ENCODE data around the gene TAF1B. TPM values are rescaled to one million over a fixed set of nuclear protein-coding genes. Genes with fewer than 3 reads are reported as not detected.

TAF1B gene
- total RNA-seq, 4 donors from 2014 or later = 10.8 to 21.4 (median 17.9) TPM

DNA sequence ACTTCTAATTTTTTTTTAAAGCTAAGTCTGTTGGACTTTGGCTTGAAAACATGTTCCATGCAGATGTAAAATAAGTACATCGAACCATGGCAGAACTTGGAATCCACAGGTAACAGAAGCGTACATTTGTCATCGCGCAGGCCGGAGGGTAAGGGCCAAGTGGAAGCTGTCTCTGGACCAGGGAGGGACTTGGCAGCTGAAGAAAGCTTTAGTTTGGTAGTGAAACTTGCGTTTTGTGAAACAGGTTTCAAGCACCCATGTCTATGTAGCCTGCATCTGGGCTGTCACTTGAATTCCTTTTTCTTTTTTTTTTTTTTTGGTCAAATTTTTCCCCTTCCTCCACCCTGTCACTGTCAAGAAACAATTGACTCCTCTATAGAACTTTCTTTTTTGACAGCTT is 128.6 kb downstream of the TAF1B start:
- H3K4me1 ChIP-seq = peaks cover 0 to 28% (median 0%) of the 10 kb centered on the region in 4 donors
- H3K27ac ChIP-seq = no peak overlapping the region
- no peaks in the 10 kb centered on the region for H3K27me3 ChIP-seq
- TF ChIP-seq, protein P1, sequence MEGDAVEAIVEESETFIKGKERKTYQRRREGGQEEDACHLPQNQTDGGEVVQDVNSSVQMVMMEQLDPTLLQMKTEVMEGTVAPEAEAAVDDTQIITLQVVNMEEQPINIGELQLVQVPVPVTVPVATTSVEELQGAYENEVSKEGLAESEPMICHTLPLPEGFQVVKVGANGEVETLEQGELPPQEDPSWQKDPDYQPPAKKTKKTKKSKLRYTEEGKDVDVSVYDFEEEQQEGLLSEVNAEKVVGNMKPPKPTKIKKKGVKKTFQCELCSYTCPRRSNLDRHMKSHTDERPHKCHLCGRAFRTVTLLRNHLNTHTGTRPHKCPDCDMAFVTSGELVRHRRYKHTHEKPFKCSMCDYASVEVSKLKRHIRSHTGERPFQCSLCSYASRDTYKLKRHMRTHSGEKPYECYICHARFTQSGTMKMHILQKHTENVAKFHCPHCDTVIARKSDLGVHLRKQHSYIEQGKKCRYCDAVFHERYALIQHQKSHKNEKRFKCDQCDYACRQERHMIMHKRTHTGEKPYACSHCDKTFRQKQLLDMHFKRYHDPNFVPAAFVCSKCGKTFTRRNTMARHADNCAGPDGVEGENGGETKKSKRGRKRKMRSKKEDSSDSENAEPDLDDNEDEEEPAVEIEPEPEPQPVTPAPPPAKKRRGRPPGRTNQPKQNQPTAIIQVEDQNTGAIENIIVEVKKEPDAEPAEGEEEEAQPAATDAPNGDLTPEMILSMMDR (IDR thresholded peaks at IDR 0.05) = no peak
- TF ChIP-seq EP300 (IDR thresholded peaks at IDR 0.05) (no peak), POLR2A (IDR thresholded peaks at IDR 0.05) (no peak)
- H3K9me3 ChIP-seq = no peaks in the 10 kb centered on the region
- no peaks in the 10 kb centered on the region for H3K36me3 ChIP-seq
- DNase-seq (ENCODE audit: low spot score in 2 of 2) = no peak
- no peak overlapping the region for H3K4me3 ChIP-seq
- WGBS, 2 donors = 96% methylated on average over 6 of the region's 6 CpGs

DNA sequence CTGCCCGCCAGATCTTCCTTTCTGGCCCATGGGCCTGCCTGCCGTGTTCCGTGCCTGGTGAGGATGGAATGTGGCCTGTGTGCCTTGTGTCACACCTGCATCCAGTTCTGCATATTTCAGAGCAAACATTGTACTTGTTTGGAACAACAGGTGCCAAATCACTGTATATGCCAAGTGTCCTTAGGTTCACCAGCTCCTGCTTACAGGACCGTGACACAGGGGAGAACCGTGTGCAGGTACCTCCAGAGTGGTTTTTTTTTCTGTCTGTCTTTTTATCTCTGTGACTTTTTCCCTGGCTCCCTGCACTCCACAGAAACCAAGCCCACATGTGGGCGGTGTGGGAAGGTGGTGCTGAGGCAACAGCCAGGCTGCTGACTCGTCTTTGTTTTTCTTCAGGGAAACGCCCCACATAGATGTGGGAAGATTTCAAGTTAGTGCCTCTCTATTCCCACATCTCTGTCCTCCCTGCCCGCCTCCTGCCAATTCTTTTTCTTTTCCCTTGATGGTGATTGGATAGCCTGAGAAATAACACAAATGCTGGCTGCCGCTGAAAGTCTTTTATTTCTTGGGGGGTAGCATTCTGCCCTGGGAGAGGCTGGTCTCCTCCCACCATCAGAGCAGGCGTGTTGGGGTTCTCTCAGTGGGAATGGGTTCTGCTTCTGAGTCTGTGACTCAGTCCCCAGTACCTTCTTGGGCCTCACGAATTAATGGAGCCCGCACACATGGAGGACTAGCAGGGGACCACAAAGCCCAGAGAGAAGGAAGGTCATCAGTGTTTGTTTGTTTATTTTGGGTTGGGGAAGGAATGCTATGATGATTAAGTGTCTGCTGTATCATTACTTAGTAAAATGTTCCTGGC is 129.6 kb downstream of the TAF1B start:
- TF ChIP-seq, protein P1 (IDR thresholded peaks at IDR 0.05) = no peak
- TF ChIP-seq EP300 (IDR thresholded peaks at IDR 0.05) (no peak), POLR2A (IDR thresholded peaks at IDR 0.05) (no peak)
- 49 to 60% methylated on average over 13 of the region's 13 CpGs for whole genome bisulfite sequencing, 2 donors
- H3K4me1 ChIP-seq = peaks cover 0 to 28% (median 0%) of the 10 kb centered on the region in 4 donors
- H3K27me3 ChIP-seq = no peaks in the 10 kb centered on the region
- no peaks in the 10 kb centered on the region for H3K36me3 ChIP-seq
- H3K4me3 ChIP-seq = no peak overlapping the region
- peak in 1 of 2 donors; percentile 38 for DNase-seq (ENCODE audit: low spot score in 2 of 2)
- no peaks in the 10 kb centered on the region for H3K9me3 ChIP-seq
- H3K27ac ChIP-seq = peak overlapping the region in 2 of 4 donors; percentile 32 to 56

DNA sequence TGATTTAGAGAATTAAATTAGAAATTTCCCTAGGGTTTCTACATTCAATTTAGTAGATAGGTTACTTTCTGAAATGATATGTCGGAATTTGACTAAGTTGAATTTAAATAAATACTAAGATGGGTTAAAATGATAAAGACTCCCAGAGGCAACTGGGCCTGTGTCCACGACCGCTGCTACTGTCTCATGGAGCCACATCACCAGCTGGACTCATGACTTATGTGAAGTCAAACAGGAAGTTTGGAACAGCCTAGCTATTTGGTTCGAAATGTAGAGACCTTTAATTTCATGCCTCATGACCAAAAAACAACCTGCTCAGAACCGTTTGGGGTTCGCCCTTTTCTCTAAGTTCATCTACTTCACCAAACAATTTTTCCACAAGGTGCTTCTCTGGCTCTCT is 130.4 kb downstream of the TAF1B start:
- TF ChIP-seq EP300 (IDR thresholded peaks at IDR 0.05) = no peak
- TF ChIP-seq POLR2A (IDR thresholded peaks at IDR 0.05) = no peak
- TF ChIP-seq, protein P1 (IDR thresholded peaks at IDR 0.05) = no peak
- no peaks in the 10 kb centered on the region for H3K27me3 ChIP-seq
- no peak overlapping the region for H3K4me3 ChIP-seq
- H3K9me3 ChIP-seq = no peaks in the 10 kb centered on the region
- whole genome bisulfite sequencing, 2 donors = 84 to 87% methylated on average over 6 of the region's 6 CpGs
- no peaks in the 10 kb centered on the region for H3K36me3 ChIP-seq
- peak overlapping the region in 2 of 4 donors; percentile 5 to 32 for H3K27ac ChIP-seq
- peaks cover 0 to 28% (median 0%) of the 10 kb centered on the region in 4 donors for H3K4me1 ChIP-seq
- DNase-seq (ENCODE audit: low spot score in 2 of 2) = no peak

DNA sequence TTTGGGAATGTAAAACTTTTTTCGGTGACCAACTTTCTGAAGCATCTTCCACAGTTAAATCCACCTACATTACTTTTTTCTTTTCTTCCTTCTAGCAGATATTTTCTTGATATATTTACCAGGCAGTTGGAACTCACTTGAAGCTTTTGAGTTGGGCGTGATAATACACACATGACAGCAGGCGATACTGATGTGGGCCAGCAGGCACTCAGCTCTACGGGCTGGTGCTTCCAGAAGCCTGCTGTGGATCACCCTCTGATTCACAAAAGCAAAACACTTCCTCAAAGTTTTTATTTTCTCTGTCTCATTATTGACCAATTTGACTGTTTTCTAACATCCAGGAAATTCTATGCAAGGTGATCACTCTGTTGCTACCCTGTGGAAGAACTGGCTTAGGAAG is 131.1 kb downstream of the TAF1B start:
- H3K27ac ChIP-seq = no peak overlapping the region
- TF ChIP-seq POLR2A (IDR thresholded peaks at IDR 0.05) (no peak), EP300 (IDR thresholded peaks at IDR 0.05) (no peak)
- TF ChIP-seq, protein P1 (IDR thresholded peaks at IDR 0.05) = no peak

DNA sequence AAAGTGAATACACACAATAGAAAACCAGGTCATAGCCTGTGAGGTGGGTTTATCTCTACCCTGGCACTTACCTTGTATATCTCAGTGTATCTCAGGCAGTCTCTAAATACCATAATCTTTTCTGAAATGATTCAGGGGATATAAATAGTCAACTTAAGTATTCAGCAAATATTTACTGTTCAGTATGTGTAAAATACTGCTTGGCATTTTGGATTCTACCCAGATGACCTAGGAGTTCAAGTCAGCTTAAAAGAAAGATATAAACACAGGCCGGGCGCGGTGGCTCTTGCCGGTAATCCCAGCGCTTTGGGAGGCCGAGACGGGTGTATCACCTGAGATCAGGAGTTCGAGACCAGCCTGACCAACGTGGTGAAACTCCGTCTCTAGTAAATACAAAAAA is 132.1 kb downstream of the TAF1B start:
- 87 to 89% methylated on average over 10 of the region's 10 CpGs for WGBS, 2 donors
- Histone ChIP-seq H3K27me3 (no peaks in the 10 kb centered on the region), H3K27ac (no peak overlapping the region), H3K4me1 (peaks cover 0 to 28% (median 0%) of the 10 kb centered on the region in 4 donors), H3K9me3 (no peaks in the 10 kb centered on the region), H3K4me3 (no peak overlapping the region), H3K36me3 (no peaks in the 10 kb centered on the region)
- TF ChIP-seq, protein P1 (IDR thresholded peaks at IDR 0.05) = no peak
- TF ChIP-seq EP300 (IDR thresholded peaks at IDR 0.05) = no peak
- DNase-seq (ENCODE audit: low spot score in 2 of 2) = no peak

More for the DNA sequence above, 131.1 kb downstream of the TAF1B start:
- Histone ChIP-seq H3K36me3 (no peaks in the 10 kb centered on the region), H3K9me3 (no peaks in the 10 kb centered on the region), H3K4me3 (no peak overlapping the region), H3K4me1 (peaks cover 0 to 28% (median 0%) of the 10 kb centered on the region in 4 donors), H3K27me3 (no peaks in the 10 kb centered on the region)
- no peak for DNase-seq (ENCODE audit: low spot score in 2 of 2)
- 88 to 93% methylated on average over 4 of the region's 4 CpGs for WGBS, 2 donors
